Uterus (tissue), 2 donors: ENCODE measurements around the gene STAG1.

ENCODE experiments used
- CTCF ChIP-seq, 4 experiments: fragments of 200-600 bp in 2 of 4; fragments of 450-650 bp in 2 of 4; sonication (generic) in 2 of 4; IDR thresholded peaks; one replicate each; pipeline ENCODE4 v1.5.1; 2016 to 2019; ENCODE audit warnings: antibody characterized with exemption in 4 of 4, mild to moderate bottlenecking in 2 of 4, moderate library complexity in 1 of 4
- POLR2A ChIP-seq, 2 donors: fragments of 450-650 bp; IDR thresholded peaks; one replicate each; pipeline ENCODE4 v1.6.1; 2016; ENCODE audit warnings: antibody characterized with exemption in 2 of 2, mild to moderate bottlenecking in 1 of 2, moderate library complexity in 1 of 2

- TF ChIP-seq CTCF (IDR thresholded peaks at IDR 0.05) (no peak), POLR2A (IDR thresholded peaks at IDR 0.05) (no peak)
Measured at GRCh38 chr3:136409549-136409948, 342.6 kb downstream of the STAG1 start.
